Mesenchymal stem cell (in vitro differentiated cells and primary cell): ENCODE data around the gene CYB5B.

Source experiments
- DNase-seq: peaks from one replicate; pipeline ENCODE4 v3.0.0-alpha.2; 2013
- H2AFZ ChIP-seq: one replicate; pipeline ENCODE4 v1.6.1; 2013; ENCODE audit warnings: low read depth, mild to moderate bottlenecking, control low read depth, inconsistent platforms, low read length, moderate library complexity
- H2AK5ac ChIP-seq: 2 replicates; pipeline ENCODE4 v1.6.1; 2013; ENCODE audit warnings: low read length, moderate library complexity, mild to moderate bottlenecking, inconsistent platforms; ENCODE audit not compliant: severe bottlenecking
- H2BK120ac ChIP-seq: one replicate; pipeline ENCODE4 v1.6.1; 2013; ENCODE audit warnings: low read depth, mild to moderate bottlenecking, inconsistent platforms, low read length, moderate library complexity
- H2BK12ac ChIP-seq, 2 experiments: one replicate each; pipeline ENCODE4 v1.6.1; 2013; ENCODE audit warnings: inconsistent platforms in 2 of 2, low read length in 2 of 2, mild to moderate bottlenecking in 2 of 2, moderate library complexity in 2 of 2, control low read depth in 1 of 2
- H2BK15ac ChIP-seq: one replicate; pipeline ENCODE4 v1.6.1; 2013; ENCODE audit warnings: mild to moderate bottlenecking, low read depth, inconsistent platforms; ENCODE audit not compliant: poor library complexity, severe bottlenecking
- H2BK5ac ChIP-seq: 2 replicates; pipeline ENCODE4 v1.6.1; 2013; ENCODE audit warnings: low read depth, mild to moderate bottlenecking, low read length, control low read depth, inconsistent platforms; ENCODE audit not compliant: poor library complexity, severe bottlenecking
- H3K14ac ChIP-seq, 2 experiments: one replicate each; pipeline ENCODE4 v1.6.1; 2013; ENCODE audit warnings: inconsistent platforms in 2 of 2, low read length in 2 of 2, control low read depth in 1 of 2, mild to moderate bottlenecking in 1 of 2, moderate library complexity in 1 of 2
- H3K18ac ChIP-seq, 2 experiments: one replicate each; pipeline ENCODE4 v1.6.1; 2013; ENCODE audit warnings: inconsistent platforms in 2 of 2, low read length in 2 of 2, control low read depth in 1 of 2, low read depth in 1 of 2, mild to moderate bottlenecking in 1 of 2
- H3K23ac ChIP-seq, 2 experiments: one replicate each; pipeline ENCODE4 v1.6.1; 2013; ENCODE audit warnings: inconsistent platforms in 2 of 2, low read length in 2 of 2, mild to moderate bottlenecking in 2 of 2, moderate library complexity in 2 of 2, control low read depth in 1 of 2
- H3K27ac ChIP-seq: 2 replicates; pipeline ENCODE4 v1.5.1; 2013; ENCODE audit warnings: mild to moderate bottlenecking, moderate library complexity, low read length, control low read depth, inconsistent platforms; ENCODE audit not compliant: poor library complexity, severe bottlenecking
- H3K27me3 ChIP-seq, 2 experiments: 2 replicates each; pipeline versions ENCODE4 v1.6.1 to v1.7.0; 2013; ENCODE audit warnings: low read length in 2 of 2, mild to moderate bottlenecking in 2 of 2, moderate library complexity in 2 of 2, control low read depth in 1 of 2, inconsistent platforms in 1 of 2; ENCODE audit not compliant: control insufficient read depth in 1 of 2, insufficient read depth in 1 of 2
- H3K36me3 ChIP-seq, 2 experiments: 2 replicates each; pipeline versions ENCODE4 v1.6.1 to v1.7.0; 2013; ENCODE audit warnings: low read length in 2 of 2, control low read depth in 1 of 2, inconsistent platforms in 1 of 2, low read depth in 1 of 2, mild to moderate bottlenecking in 1 of 2; ENCODE audit not compliant: insufficient read depth in 2 of 2, control insufficient read depth in 1 of 2
- H3K4ac ChIP-seq, 2 experiments: one replicate each; pipeline ENCODE4 v1.6.1; 2013; ENCODE audit warnings: inconsistent platforms in 2 of 2, low read length in 2 of 2, mild to moderate bottlenecking in 2 of 2, moderate library complexity in 2 of 2, control low read depth in 1 of 2, low read depth in 1 of 2
- H3K4me1 ChIP-seq: 2 replicates; pipeline ENCODE4 v1.6.1; 2013; ENCODE audit warnings: low read depth, low read length, control low read depth; ENCODE audit not compliant: control insufficient read depth, insufficient read depth
- H3K4me2 ChIP-seq: 2 replicates; pipeline ENCODE4 v1.6.1; 2013; ENCODE audit warnings: low read length, mild to moderate bottlenecking, inconsistent platforms; ENCODE audit not compliant: poor library complexity, severe bottlenecking
- H3K4me3 ChIP-seq, 2 experiments: 2 replicates each; pipeline versions ENCODE4 v1.5.1 to v1.7.0; 2013; ENCODE audit warnings: low read length in 2 of 2, mild to moderate bottlenecking in 2 of 2, control low read depth in 1 of 2, low read depth in 1 of 2; ENCODE audit not compliant: insufficient read depth in 1 of 2
- H3K79me1 ChIP-seq: replicated peaks from 2 replicates; pipeline ENCODE4 v1.6.1; 2013; ENCODE audit warnings: mild to moderate bottlenecking, control low read depth, low read length, inconsistent platforms; ENCODE audit not compliant: poor library complexity, severe bottlenecking
- H3K9ac ChIP-seq: 2 replicates; pipeline ENCODE4 v1.7.0; 2013; ENCODE audit warnings: mild to moderate bottlenecking, low read length, moderate library complexity
- H3K9me3 ChIP-seq: 2 replicates; pipeline ENCODE4 v1.7.0; 2013; ENCODE audit warnings: mild to moderate bottlenecking, low read length; ENCODE audit not compliant: control insufficient read depth
- H4K8ac ChIP-seq: one replicate; pipeline ENCODE4 v1.6.1; 2013; ENCODE audit warnings: inconsistent platforms, mild to moderate bottlenecking, low read length, moderate library complexity
- H4K91ac ChIP-seq: one replicate; pipeline ENCODE4 v1.6.1; 2013; ENCODE audit warnings: mild to moderate bottlenecking, low read length, inconsistent platforms
- WGBS: methylation state at CpG from one replicate; pipeline ENCODE4 v1.1.7; 2013; ENCODE audit warnings: mixed read lengths; 5-methylcytosine and 5-hydroxymethylcytosine counted together

Gene CYB5B

GRCh38 chr16:69494991-69495392 lies 70.6 kb downstream of the CYB5B start:
- H3K9me3 ChIP-seq, result peaks cover 12% of the 10 kb centered on the region
- peaks cover 2% of the 10 kb centered on the region for H3K4me1 ChIP-seq
- no peak overlapping the region for H2BK15ac ChIP-seq
- H3K9ac ChIP-seq, result no peak overlapping the region
- no peak overlapping the region for H2BK5ac ChIP-seq
- no peak overlapping the region for H2AK5ac ChIP-seq
- no peak overlapping the region for H3K18ac ChIP-seq
- no peak for DNase-seq
- 71% methylated on average over 4 of the region's 4 CpGs for WGBS
- no peak overlapping the region for H3K27ac ChIP-seq
- no peak overlapping the region for H3K4me3 ChIP-seq
- H3K27me3 ChIP-seq, result no peaks in the 10 kb centered on the region
- H3K4me2 ChIP-seq, result no peak overlapping the region
- no peak overlapping the region for H4K91ac ChIP-seq
- H3K79me1 ChIP-seq, result no peaks in the 10 kb centered on the region
- H3K23ac ChIP-seq, result no peak overlapping the region
- no peak overlapping the region for H2BK120ac ChIP-seq
- no peak overlapping the region for H3K4ac ChIP-seq
- no peak overlapping the region for H2BK12ac ChIP-seq
- H3K14ac ChIP-seq, result no peak overlapping the region
- H2AFZ ChIP-seq, result no peak overlapping the region
- H4K8ac ChIP-seq, result no peak overlapping the region
- H3K36me3 ChIP-seq, result no peaks in the 10 kb centered on the region

GRCh38 chr16:69495821-69496220 lies 71.4 kb downstream of the CYB5B start:
- no peak overlapping the region for H2BK5ac ChIP-seq
- H3K4me1 ChIP-seq, result peaks cover 2% of the 10 kb centered on the region
- H2BK120ac ChIP-seq, result no peak overlapping the region
- no peak overlapping the region for H3K9ac ChIP-seq
- H3K4me2 ChIP-seq, result no peak overlapping the region
- no peak overlapping the region for H4K8ac ChIP-seq
- no peak overlapping the region for H2BK15ac ChIP-seq
- no peak for DNase-seq
- no peak overlapping the region for H2AFZ ChIP-seq
- peaks cover 12% of the 10 kb centered on the region for H3K9me3 ChIP-seq
- H3K4ac ChIP-seq, result peak overlapping the region in 1 of 2 experiments; percentile 15
- H3K4me3 ChIP-seq, result no peak overlapping the region
- H2AK5ac ChIP-seq, result no peak overlapping the region
- 85% methylated on average over 9 of the region's 9 CpGs for WGBS
- no peak overlapping the region for H3K27ac ChIP-seq
- H3K14ac ChIP-seq, result no peak overlapping the region
- no peak overlapping the region for H4K91ac ChIP-seq
- H3K79me1 ChIP-seq, result no peaks in the 10 kb centered on the region
- H2BK12ac ChIP-seq, result no peak overlapping the region
- H3K23ac ChIP-seq, result no peak overlapping the region
- H3K27me3 ChIP-seq, result no peaks in the 10 kb centered on the region
- no peak overlapping the region for H3K18ac ChIP-seq
- no peaks in the 10 kb centered on the region for H3K36me3 ChIP-seq

GRCh38 chr16:69496376-69496775 lies 72.0 kb downstream of the CYB5B start:
- DNase-seq, result no peak
- 82% methylated on average over 3 of the region's 4 CpGs for WGBS
- peaks cover 2% of the 10 kb centered on the region for H3K4me1 ChIP-seq

GRCh38 chr16:69496896-69497295 lies 72.5 kb downstream of the CYB5B start:
- no peak overlapping the region for H4K8ac ChIP-seq
- no peaks in the 10 kb centered on the region for H3K36me3 ChIP-seq
- H3K23ac ChIP-seq, result no peak overlapping the region
- no peak overlapping the region for H3K4ac ChIP-seq
- no peak overlapping the region for H2AFZ ChIP-seq
- H3K14ac ChIP-seq, result no peak overlapping the region
- 100% methylated on average over 5 of the region's 5 CpGs for WGBS
- no peak overlapping the region for H3K4me3 ChIP-seq
- H2BK120ac ChIP-seq, result no peak overlapping the region
- peaks cover 12% of the 10 kb centered on the region for H3K9me3 ChIP-seq
- H2BK12ac ChIP-seq, result no peak overlapping the region
- H2BK5ac ChIP-seq, result no peak overlapping the region
- H2AK5ac ChIP-seq, result no peak overlapping the region
- no peak overlapping the region for H4K91ac ChIP-seq
- H3K4me1 ChIP-seq, result peaks cover 2% of the 10 kb centered on the region
- no peak overlapping the region for H3K9ac ChIP-seq
- no peak for DNase-seq
- H3K79me1 ChIP-seq, result no peaks in the 10 kb centered on the region
- no peak overlapping the region for H3K18ac ChIP-seq
- H3K27me3 ChIP-seq, result no peaks in the 10 kb centered on the region
- H3K4me2 ChIP-seq, result no peak overlapping the region
- H2BK15ac ChIP-seq, result no peak overlapping the region
- H3K27ac ChIP-seq, result no peak overlapping the region

More at GRCh38 chr16:69496376-69496775, 72.0 kb downstream of the CYB5B start:
- H4K91ac ChIP-seq, result no peak overlapping the region
- no peaks in the 10 kb centered on the region for H3K79me1 ChIP-seq
- H3K4me2 ChIP-seq, result no peak overlapping the region
- H2BK120ac ChIP-seq, result no peak overlapping the region
- H2AK5ac ChIP-seq, result no peak overlapping the region
- no peak overlapping the region for H3K9ac ChIP-seq
- no peak overlapping the region for H2BK5ac ChIP-seq
- H3K4me3 ChIP-seq, result no peak overlapping the region
- H2BK12ac ChIP-seq, result no peak overlapping the region
- H3K18ac ChIP-seq, result no peak overlapping the region
- no peaks in the 10 kb centered on the region for H3K36me3 ChIP-seq
- no peak overlapping the region for H2BK15ac ChIP-seq
- no peak overlapping the region for H3K4ac ChIP-seq
- H3K23ac ChIP-seq, result no peak overlapping the region
- H3K14ac ChIP-seq, result no peak overlapping the region
- H4K8ac ChIP-seq, result no peak overlapping the region
- H3K9me3 ChIP-seq, result peaks cover 12% of the 10 kb centered on the region
- no peak overlapping the region for H2AFZ ChIP-seq
- H3K27ac ChIP-seq, result no peak overlapping the region
- no peaks in the 10 kb centered on the region for H3K27me3 ChIP-seq
